ENCODE data around the gene PSMD9.
"Not testable (repeated sequence)": the region's sequence is repeated elsewhere in the genome, so short reads cannot be mapped to it uniquely, and the experiment has no call there.

Gene PSMD9

DNA sequence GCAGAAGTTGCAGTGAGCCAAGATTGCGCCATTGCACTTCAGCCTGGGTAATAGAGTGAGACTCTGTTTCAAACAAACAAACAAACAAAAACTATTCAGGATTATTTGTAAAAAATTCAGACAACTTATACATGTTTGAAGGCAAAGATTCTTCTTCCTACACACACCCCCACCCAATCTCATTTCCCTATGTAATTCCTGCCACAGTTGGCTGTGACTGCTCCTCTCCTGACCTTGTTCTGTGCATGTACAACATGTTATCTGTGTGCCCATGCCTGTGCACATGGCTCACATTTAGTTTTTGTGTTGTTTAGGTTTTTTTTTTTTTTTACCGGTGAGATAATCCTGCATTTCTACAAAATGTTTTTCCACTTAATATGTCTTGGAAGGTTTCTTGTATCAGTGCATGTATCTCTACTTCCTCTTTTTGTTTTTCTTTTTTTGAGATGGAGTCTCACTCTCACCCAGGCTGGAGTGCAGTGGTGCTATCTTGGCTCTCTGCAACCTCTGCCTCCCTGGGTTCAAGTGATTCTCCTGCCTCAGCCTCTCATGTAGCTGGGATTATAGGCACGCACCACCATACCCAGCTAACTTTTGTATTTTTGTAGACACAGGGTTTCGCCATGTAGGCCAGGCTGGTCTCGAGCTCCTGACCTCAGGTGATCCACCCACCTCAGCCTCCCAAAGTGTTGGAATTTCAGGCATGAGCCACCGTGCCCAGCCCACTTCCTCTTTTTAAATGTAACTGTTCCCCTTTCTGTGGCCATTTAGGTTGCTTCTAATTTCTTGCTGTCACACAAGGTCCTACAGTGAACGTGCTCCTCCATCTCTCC is 38.5 kb downstream of the PSMD9 start:
- no peak for DNase-seq
- Histone ChIP-seq H2BK5ac (ENCODE audit: low read depth, low read length, poor library complexity, severe bottlenecking) (no peak overlapping the region), H3K36me3 (ENCODE audit: control insufficient read depth in 1 of 2, insufficient read depth in 2 of 2, low read depth in 1 of 2, low read length in 2 of 2) (peaks cover 0 to 7% of the 10 kb centered on the region in 2 experiments), H3K14ac (ENCODE audit: low read length in 2 of 2) (no peak overlapping the region), H2BK15ac (ENCODE audit: low read depth, poor library complexity, severe bottlenecking) (no peak overlapping the region), H3K79me1 (replicated peaks; ENCODE audit: low read length, poor library complexity, severe bottlenecking) (no peaks in the 10 kb centered on the region), H2AFZ (ENCODE audit: low read depth, low read length) (no peak overlapping the region), H3K9me3 (ENCODE audit: control insufficient read depth, low read length) (no peaks in the 10 kb centered on the region), H3K4me3 (ENCODE audit: insufficient read depth in 1 of 2, low read depth in 1 of 2, low read length in 2 of 2) (no peak overlapping the region), H3K4me1 (ENCODE audit: control insufficient read depth, insufficient read depth, low read depth, low read length) (peaks cover 12% of the 10 kb centered on the region), H2BK120ac (ENCODE audit: low read depth, low read length) (no peak overlapping the region), H4K91ac (ENCODE audit: low read length) (peak overlapping the region; percentile 46), H3K9ac (ENCODE audit: low read length) (no peak overlapping the region), H3K4me2 (ENCODE audit: low read length, poor library complexity, severe bottlenecking) (no peak overlapping the region), H3K4ac (ENCODE audit: low read depth in 1 of 2, low read length in 2 of 2) (no peak overlapping the region), H4K8ac (ENCODE audit: low read length) (no peak overlapping the region), H3K23ac (ENCODE audit: low read length in 2 of 2) (no peak overlapping the region), H2AK5ac (ENCODE audit: low read length, severe bottlenecking) (peak overlapping the region; percentile 95), H3K27ac (ENCODE audit: low read length, poor library complexity, severe bottlenecking) (no peak overlapping the region), H3K18ac (ENCODE audit: low read depth in 1 of 2, low read length in 2 of 2) (peak overlapping the region; percentile 30 to 50), H3K27me3 (ENCODE audit: control insufficient read depth in 1 of 2, insufficient read depth in 1 of 2, low read length in 2 of 2) (no peaks in the 10 kb centered on the region), H2BK12ac (ENCODE audit: low read length in 2 of 2) (peak overlapping the region; percentile 83 to 86)
- 74% methylated on average over 6 of the region's 7 CpGs for WGBS

DNA sequence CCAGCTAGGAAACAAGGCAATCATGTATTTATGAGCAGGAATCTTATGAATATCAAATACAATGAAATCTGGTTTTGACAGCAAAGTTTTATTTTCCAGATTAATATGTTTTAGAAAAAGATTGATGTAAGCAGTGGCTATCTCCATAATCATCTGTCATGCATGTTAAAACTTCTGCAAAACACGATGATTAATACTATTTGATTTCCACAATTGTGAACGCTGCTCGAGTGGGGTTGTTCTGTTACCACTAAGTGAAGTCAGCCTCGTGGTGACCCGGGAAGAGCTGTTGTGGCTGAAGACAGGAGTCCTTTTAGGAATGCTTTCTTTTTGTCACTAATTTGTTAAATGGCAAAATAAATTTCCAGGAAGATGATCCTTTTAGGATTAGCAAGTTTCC is 39.2 kb downstream of the PSMD9 start:
- H3K18ac ChIP-seq (ENCODE audit: low read depth in 1 of 2, low read length in 2 of 2): no peak overlapping the region
- H2BK15ac ChIP-seq (ENCODE audit: low read depth, poor library complexity, severe bottlenecking): no peak overlapping the region
- H3K9ac ChIP-seq (ENCODE audit: low read length): no peak overlapping the region
- H3K4ac ChIP-seq (ENCODE audit: low read depth in 1 of 2, low read length in 2 of 2): no peak overlapping the region
- peaks cover 0 to 12% of the 10 kb centered on the region in 2 experiments for H3K36me3 ChIP-seq (ENCODE audit: control insufficient read depth in 1 of 2, insufficient read depth in 2 of 2, low read depth in 1 of 2, low read length in 2 of 2)
- no peak overlapping the region for H3K27ac ChIP-seq (ENCODE audit: low read length, poor library complexity, severe bottlenecking)
- no peak overlapping the region for H3K4me3 ChIP-seq (ENCODE audit: insufficient read depth in 1 of 2, low read depth in 1 of 2, low read length in 2 of 2)
- no peak overlapping the region for H3K4me2 ChIP-seq (ENCODE audit: low read length, poor library complexity, severe bottlenecking)
- H4K8ac ChIP-seq (ENCODE audit: low read length): no peak overlapping the region
- no peak for DNase-seq
- WGBS: 47% methylated on average over 5 of the region's 5 CpGs
- no peak overlapping the region for H2AFZ ChIP-seq (ENCODE audit: low read depth, low read length)
- peak overlapping the region; percentile 17 to 83 for H2BK12ac ChIP-seq (ENCODE audit: low read length in 2 of 2)
- H2BK120ac ChIP-seq (ENCODE audit: low read depth, low read length): no peak overlapping the region
- no peak overlapping the region for H3K23ac ChIP-seq (ENCODE audit: low read length in 2 of 2)
- H3K79me1 ChIP-seq (replicated peaks; ENCODE audit: low read length, poor library complexity, severe bottlenecking): no peaks in the 10 kb centered on the region
- peaks cover 12% of the 10 kb centered on the region for H3K4me1 ChIP-seq (ENCODE audit: control insufficient read depth, insufficient read depth, low read depth, low read length)
- no peaks in the 10 kb centered on the region for H3K9me3 ChIP-seq (ENCODE audit: control insufficient read depth, low read length)
- no peak overlapping the region for H2BK5ac ChIP-seq (ENCODE audit: low read depth, low read length, poor library complexity, severe bottlenecking)
- no peaks in the 10 kb centered on the region for H3K27me3 ChIP-seq (ENCODE audit: control insufficient read depth in 1 of 2, insufficient read depth in 1 of 2, low read length in 2 of 2)
- H2AK5ac ChIP-seq (ENCODE audit: low read length, severe bottlenecking): no peak overlapping the region
- H3K14ac ChIP-seq (ENCODE audit: low read length in 2 of 2): no peak overlapping the region
- no peak overlapping the region for H4K91ac ChIP-seq (ENCODE audit: low read length)

DNA sequence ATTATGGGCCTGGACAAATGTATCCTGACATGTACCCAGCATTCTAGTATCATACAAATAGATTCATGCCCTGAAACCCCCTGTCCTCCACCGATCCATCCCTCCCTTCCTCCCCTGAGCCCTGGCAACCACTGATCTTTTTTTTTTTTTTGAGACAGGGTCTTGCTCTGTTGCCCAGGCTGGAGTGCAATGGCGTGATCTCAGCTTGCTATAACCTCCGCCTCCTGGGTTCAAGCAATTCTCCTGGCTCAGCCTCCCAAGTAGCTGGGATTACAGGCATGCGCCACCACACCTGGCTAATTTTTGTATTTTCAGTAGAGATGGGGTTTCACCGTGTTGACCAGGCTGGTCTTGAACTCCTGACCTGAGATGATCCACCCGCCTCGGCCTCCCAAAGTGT is 41.0 kb downstream of the PSMD9 start:
- H2AK5ac ChIP-seq (ENCODE audit: low read length, severe bottlenecking); H3K9ac ChIP-seq (ENCODE audit: low read length); H2BK12ac ChIP-seq (ENCODE audit: low read length in 2 of 2); H3K27me3 ChIP-seq (ENCODE audit: control insufficient read depth in 1 of 2, insufficient read depth in 1 of 2, low read length in 2 of 2); H4K91ac ChIP-seq (ENCODE audit: low read length); H3K14ac ChIP-seq (ENCODE audit: low read length in 2 of 2); H2BK120ac ChIP-seq (ENCODE audit: low read depth, low read length); H2AFZ ChIP-seq (ENCODE audit: low read depth, low read length); H3K4me3 ChIP-seq (ENCODE audit: insufficient read depth in 1 of 2, low read depth in 1 of 2, low read length in 2 of 2); H3K4me2 ChIP-seq (ENCODE audit: low read length, poor library complexity, severe bottlenecking); H3K9me3 ChIP-seq (ENCODE audit: control insufficient read depth, low read length); H4K8ac ChIP-seq (ENCODE audit: low read length); H3K27ac ChIP-seq (ENCODE audit: low read length, poor library complexity, severe bottlenecking); H3K4ac ChIP-seq (ENCODE audit: low read depth in 1 of 2, low read length in 2 of 2); H3K23ac ChIP-seq (ENCODE audit: low read length in 2 of 2); DNase-seq; H2BK5ac ChIP-seq (ENCODE audit: low read depth, low read length, poor library complexity, severe bottlenecking); H3K79me1 ChIP-seq (replicated peaks; ENCODE audit: low read length, poor library complexity, severe bottlenecking); H3K18ac ChIP-seq (ENCODE audit: low read depth in 1 of 2, low read length in 2 of 2); H2BK15ac ChIP-seq (ENCODE audit: low read depth, poor library complexity, severe bottlenecking): not testable (repeated sequence)
- H3K4me1 ChIP-seq (ENCODE audit: control insufficient read depth, insufficient read depth, low read depth, low read length): peaks cover 19% of the 10 kb centered on the region
- 100% methylated on average over 7 of the region's 7 CpGs for WGBS
- H3K36me3 ChIP-seq (ENCODE audit: control insufficient read depth in 1 of 2, insufficient read depth in 2 of 2, low read depth in 1 of 2, low read length in 2 of 2): peaks cover 0 to 29% of the 10 kb centered on the region in 2 experiments

DNA sequence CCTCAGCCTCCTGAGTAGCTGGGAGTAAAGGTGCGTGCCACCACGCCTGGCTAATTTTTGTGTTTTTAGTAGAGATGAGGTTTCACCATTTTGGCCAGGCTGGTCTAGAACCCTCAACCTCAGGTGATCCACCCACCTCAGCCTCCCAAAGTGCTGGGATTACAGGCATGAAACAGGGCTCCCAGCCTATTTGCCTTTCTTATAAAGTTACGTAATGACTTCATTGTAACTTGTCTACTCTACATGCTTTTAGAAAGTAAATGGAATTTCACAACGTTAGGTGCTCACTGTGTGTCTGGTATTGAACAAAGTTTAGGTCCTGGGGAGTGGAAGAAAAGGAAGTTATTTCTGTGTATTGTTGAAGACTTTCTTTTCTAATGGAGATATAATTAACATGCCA is 42.3 kb downstream of the PSMD9 start:
- H4K91ac ChIP-seq (ENCODE audit: low read length): no peak overlapping the region
- H3K9me3 ChIP-seq (ENCODE audit: control insufficient read depth, low read length): no peaks in the 10 kb centered on the region
- H2AFZ ChIP-seq (ENCODE audit: low read depth, low read length): no peak overlapping the region
- DNase-seq: no peak
- 94% methylated on average over 3 of the region's 4 CpGs for WGBS
- no peak overlapping the region for H3K18ac ChIP-seq (ENCODE audit: low read depth in 1 of 2, low read length in 2 of 2)
- H3K27ac ChIP-seq (ENCODE audit: low read length, poor library complexity, severe bottlenecking): no peak overlapping the region
- peaks cover 16% of the 10 kb centered on the region for H3K4me1 ChIP-seq (ENCODE audit: control insufficient read depth, insufficient read depth, low read depth, low read length)
- H3K4ac ChIP-seq (ENCODE audit: low read depth in 1 of 2, low read length in 2 of 2): no peak overlapping the region
- H2AK5ac ChIP-seq (ENCODE audit: low read length, severe bottlenecking): no peak overlapping the region
- H3K27me3 ChIP-seq (ENCODE audit: control insufficient read depth in 1 of 2, insufficient read depth in 1 of 2, low read length in 2 of 2): no peaks in the 10 kb centered on the region
- peak overlapping the region in 1 of 2 experiments; percentile 12 for H2BK12ac ChIP-seq (ENCODE audit: low read length in 2 of 2)
- H2BK15ac ChIP-seq (ENCODE audit: low read depth, poor library complexity, severe bottlenecking): no peak overlapping the region
- H3K14ac ChIP-seq (ENCODE audit: low read length in 2 of 2): no peak overlapping the region
- H2BK5ac ChIP-seq (ENCODE audit: low read depth, low read length, poor library complexity, severe bottlenecking): no peak overlapping the region
- H2BK120ac ChIP-seq (ENCODE audit: low read depth, low read length): no peak overlapping the region
- H3K36me3 ChIP-seq (ENCODE audit: control insufficient read depth in 1 of 2, insufficient read depth in 2 of 2, low read depth in 1 of 2, low read length in 2 of 2): peaks cover 0 to 42% of the 10 kb centered on the region in 2 experiments
- no peak overlapping the region for H3K23ac ChIP-seq (ENCODE audit: low read length in 2 of 2)
- H3K4me3 ChIP-seq (ENCODE audit: insufficient read depth in 1 of 2, low read depth in 1 of 2, low read length in 2 of 2): no peak overlapping the region
- no peak overlapping the region for H3K9ac ChIP-seq (ENCODE audit: low read length)
- H4K8ac ChIP-seq (ENCODE audit: low read length): no peak overlapping the region
- no peak overlapping the region for H3K4me2 ChIP-seq (ENCODE audit: low read length, poor library complexity, severe bottlenecking)
- H3K79me1 ChIP-seq (replicated peaks; ENCODE audit: low read length, poor library complexity, severe bottlenecking): no peaks in the 10 kb centered on the region

Data from mesenchymal stem cell (in vitro differentiated cells and primary cell).